CD4-positive, alpha-beta T cell (primary cell): Measurements from ENCODE around the gene CYTH2. TPM values are rescaled to one million over a fixed set of nuclear protein-coding genes. Genes with fewer than 3 reads are reported as not detected.

Experiments used
- ATAC-seq: fragments of 200-7000 bp; cut with Tn5 transposase; one replicate; pipeline ENCODE4 v1.10.0; 2022; ENCODE audit warnings: mild to moderate bottlenecking; ENCODE audit not compliant: poor library complexity
- CTCF ChIA-PET: fragments of 350-600 bp; sonication (Branson Sonifier 250); formaldehyde crosslinking; loops from one replicate; lab custom pipeline; 2021; ENCODE audit warnings: antibody characterized with exemption, inconsistent platforms; lab: Charles Lee
- POLR2A ChIA-PET: fragments of 350-600 bp; sonication (Branson Sonifier 250); formaldehyde crosslinking; loops from one replicate; lab custom pipeline; 2021; ENCODE audit warnings: antibody characterized with exemption, inconsistent platforms; lab: Charles Lee
- DNase-seq, 14 experiments: peaks; one replicate each; pipeline ENCODE4 v3.0.0-alpha.2; 2013 to 2020; ENCODE audit warnings: mixed read lengths in 2 of 14
- H3K27ac ChIP-seq, 2 donors: one replicate each; pipeline versions ENCODE4 v1.5.1 to v1.7.0; 2013; ENCODE audit warnings: low read length in 2 of 2, low read depth in 1 of 2, mild to moderate bottlenecking in 1 of 2
- H3K27me3 ChIP-seq, 2 experiments: 1 replicate in 1 of 2; 2 replicates in 1 of 2; pipeline versions ENCODE4 v1.6.1 to v1.7.0; 2013; ENCODE audit warnings: low read length in 2 of 2, control low read depth in 1 of 2, mild to moderate bottlenecking in 1 of 2, moderate library complexity in 1 of 2; ENCODE audit not compliant: insufficient read depth in 2 of 2, control insufficient read depth in 1 of 2
- H3K36me3 ChIP-seq: one replicate; pipeline ENCODE4 v1.6.1; 2013; ENCODE audit warnings: low read length, control low read depth; ENCODE audit not compliant: insufficient read depth
- H3K4me1 ChIP-seq: one replicate; pipeline ENCODE4 v1.6.1; 2013; ENCODE audit warnings: low read length, control low read depth; ENCODE audit not compliant: insufficient read depth
- H3K4me3 ChIP-seq: one replicate; pipeline ENCODE4 v1.5.1; 2013; ENCODE audit warnings: mild to moderate bottlenecking, low read length, moderate library complexity
- H3K9me3 ChIP-seq, 2 experiments: 1 replicate in 1 of 2; 2 replicates in 1 of 2; pipeline versions ENCODE4 v1.6.1 to v1.7.0; 2013; ENCODE audit warnings: low read length in 2 of 2, mild to moderate bottlenecking in 2 of 2, control low read depth in 1 of 2, moderate library complexity in 1 of 2; ENCODE audit not compliant: control insufficient read depth in 1 of 2, insufficient read depth in 1 of 2
- H3K27ac Mint-ChIP-seq: one replicate; pipeline ENCODE4 v1.8.0; 2020; ENCODE audit warnings: mixed read lengths
- H3K27me3 Mint-ChIP-seq: one replicate; pipeline ENCODE4 v1.8.0; 2021; ENCODE audit warnings: mixed read lengths
- H3K36me3 Mint-ChIP-seq: one replicate; pipeline ENCODE4 v1.8.0; 2021; ENCODE audit warnings: low read depth, mixed read lengths
- H3K4me1 Mint-ChIP-seq: one replicate; pipeline ENCODE4 v1.8.0; 2021; ENCODE audit warnings: low read depth, mixed read lengths
- H3K4me3 Mint-ChIP-seq: one replicate; pipeline ENCODE4 v1.8.0; 2020; ENCODE audit warnings: mild to moderate bottlenecking, mixed read lengths
- H3K9me3 Mint-ChIP-seq: one replicate; pipeline ENCODE4 v1.8.0; 2020; ENCODE audit warnings: mixed read lengths
- CTCF ChIP-seq: fragments of 200-600 bp; IDR thresholded peaks from one replicate; pipeline ENCODE4 v1.8.0; 2022; ENCODE audit warnings: antibody characterized with exemption, mild to moderate bottlenecking
- intact Hi-C, 2 experiments: fragments of 100-400 bp; cut with DNase I in 1 of 2; cut with micrococcal nuclease in 1 of 2; formaldehyde crosslinking; loops; one replicate each; pipeline versions ENCODE4 v1.15.1 to v1.9.0; 2023 to 2025; cut with DNase I, micrococcal nuclease
- total RNA-seq, 174 experiments: library from RNA in 2 of 174; stranded (reverse) in 2 of 174; gene quantifications; one replicate each; pipeline ENCODE4 v1.2.3 and lab custom pipeline; 2021 to 2026

CYTH2 gene
- total RNA-seq, 2 experiments from 2014 or later: 23.4 to 25.3 TPM

DNA sequence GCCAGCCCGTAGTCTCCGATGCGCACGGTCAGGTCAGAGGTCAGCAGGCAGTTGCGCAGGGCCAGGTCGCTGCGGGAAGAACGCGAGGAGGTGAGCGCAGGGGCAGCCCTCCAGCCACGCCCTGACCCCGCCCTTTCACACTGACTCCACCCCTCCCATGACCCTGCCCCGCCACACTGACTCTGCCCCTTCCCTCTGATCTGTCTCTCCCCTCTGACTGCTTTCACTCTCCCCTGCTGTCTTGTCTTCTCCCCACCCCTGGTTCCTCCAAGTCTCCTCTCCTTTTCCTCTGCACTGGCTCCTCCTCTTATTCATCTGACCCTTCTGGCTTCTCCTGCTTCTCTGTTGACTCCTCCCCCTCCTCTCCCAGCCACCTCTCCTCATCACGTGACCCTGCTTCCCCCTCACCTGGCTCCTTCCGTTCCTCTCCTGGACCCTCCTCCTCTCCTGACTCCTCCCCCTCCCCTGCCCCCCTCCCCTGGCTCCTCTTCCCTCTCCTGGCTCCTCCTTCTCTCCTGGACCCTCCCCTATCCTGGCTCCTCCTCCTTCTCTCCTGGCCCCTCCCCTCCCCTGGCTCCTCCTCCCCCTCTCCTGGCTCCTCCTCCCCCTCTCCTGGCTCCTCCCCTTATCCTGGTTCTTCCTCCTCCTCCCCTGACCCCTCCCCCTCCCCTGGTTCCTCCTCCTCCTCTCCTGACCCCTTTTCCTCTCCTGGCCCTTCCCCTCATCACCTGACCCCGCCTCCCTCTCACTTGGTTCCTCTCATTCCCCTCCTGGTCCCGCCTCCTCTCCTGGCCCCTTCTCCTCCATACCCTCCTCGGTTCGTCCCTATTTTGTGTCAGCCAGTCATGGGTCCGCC is 32.6 kb downstream of the CYTH2 start:
- Mint-ChIP-seq H3K27ac (no peak overlapping the region), H3K9me3 (no peaks in the 10 kb centered on the region), H3K27me3 (peaks cover 11% of the 10 kb centered on the region), H3K4me3 (peak overlapping the region; percentile 67), H3K4me1 (peaks cover 24% of the 10 kb centered on the region), H3K36me3 (peaks cover 5% of the 10 kb centered on the region)
- Histone ChIP-seq H3K27me3 (peaks cover 0 to 20% of the 10 kb centered on the region in 2 experiments), H3K36me3 (no peaks in the 10 kb centered on the region), H3K4me3 (peak overlapping the region; percentile 34), H3K4me1 (peaks cover 43% of the 10 kb centered on the region), H3K9me3 (peaks cover 0 to 8% of the 10 kb centered on the region in 2 experiments), H3K27ac (peak overlapping the region in 1 of 2 donors; percentile 41)
- ChIA-PET CTCF (interaction anchor here (0.6 to 1.5 kb wide), 4 partner anchors 12 to 192 kb away, joined by 3 to 6 read pairs (median 4); no protein-coding TSS in a partner anchor), POLR2A (interaction anchor here (0.6 to 1.1 kb wide), 4 partner anchors 8 to 118 kb away, joined by 3 to 4 read pairs (median 4); partner anchors contain the start of genes RPL18 and SPHK2)
- intact Hi-C loops: loop anchor here (1.0 to 10.0 kb wide), 2 partner anchors 8 to 213 kb away; partner anchors contain the start of gene MAMSTR (in 1 of the 2)
- DNase-seq (peak in 13 of 14 experiments; percentile 24 to 91 (median 68)), ATAC-seq (peak; percentile 76)
- no peak for TF ChIP-seq CTCF

DNA sequence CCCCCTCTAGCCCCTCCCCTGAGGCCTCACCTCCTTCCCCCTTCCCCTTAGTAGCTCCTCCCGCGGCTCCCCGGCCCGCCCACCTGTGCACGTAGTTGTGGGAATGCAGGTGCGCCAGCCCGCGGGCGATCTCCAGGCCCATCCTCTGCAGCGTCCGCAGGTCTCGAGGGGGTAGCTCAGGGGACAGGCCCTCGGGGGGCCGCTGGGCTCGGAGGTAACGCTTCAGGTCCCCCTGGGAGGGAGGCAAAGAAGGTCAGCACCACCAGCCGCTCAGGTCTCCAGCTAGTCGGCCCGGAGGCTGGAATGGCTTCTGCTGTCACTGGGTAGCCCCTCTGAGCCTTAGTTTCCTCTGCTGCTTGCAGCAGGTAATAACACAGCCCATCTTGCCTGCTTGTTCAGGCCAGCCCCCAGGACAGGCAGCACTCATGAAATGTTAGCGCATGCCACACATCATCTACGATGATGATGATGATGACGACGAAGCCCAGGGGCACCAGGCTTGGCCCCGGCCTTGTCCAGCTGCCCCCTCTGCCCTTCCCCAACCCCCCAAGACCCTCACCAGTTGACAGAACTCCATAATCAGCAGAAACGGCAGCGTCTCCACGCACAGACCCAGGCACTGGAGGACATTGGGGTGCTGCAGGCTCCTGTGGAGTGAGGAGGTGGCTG is 33.3 kb downstream of the CYTH2 start:
- no peak for ATAC-seq
- DNase-seq: peak in 7 of 14 experiments; percentile 52 to 77 (median 66)
- Histone ChIP-seq H3K4me3 (peak overlapping the region; percentile 34), H3K9me3 (peaks cover 0 to 8% of the 10 kb centered on the region in 2 experiments), H3K36me3 (no peaks in the 10 kb centered on the region), H3K27me3 (peaks cover 0 to 13% of the 10 kb centered on the region in 2 experiments), H3K27ac (peak overlapping the region in 1 of 2 donors; percentile 41), H3K4me1 (peaks cover 37% of the 10 kb centered on the region)
- ChIA-PET CTCF (interaction anchor here (0.6 to 1.5 kb wide), 4 partner anchors 12 to 191 kb away, joined by 3 to 6 read pairs (median 4); no protein-coding TSS in a partner anchor), POLR2A (interaction anchor here (0.6 to 1.0 kb wide), 3 partner anchors 8 to 117 kb away, joined by 3 to 4 read pairs (median 4); partner anchors contain the start of genes RPL18 and SPHK2)
- intact Hi-C loops: loop anchor here (1.0 to 10.0 kb wide), 2 partner anchors 9 to 212 kb away; partner anchors contain the start of gene MAMSTR (in 1 of the 2)
- Mint-ChIP-seq H3K27ac (no peak overlapping the region), H3K4me1 (peaks cover 24% of the 10 kb centered on the region), H3K36me3 (peaks cover 6% of the 10 kb centered on the region), H3K4me3 (peak overlapping the region; percentile 67), H3K27me3 (peaks cover 5% of the 10 kb centered on the region), H3K9me3 (no peaks in the 10 kb centered on the region)
- no peak for TF ChIP-seq CTCF
